Activated CD4-positive, alpha-beta T cell treated with anti-CD3 and anti-CD28 coated beads, Interleukin-2, amount 10 ng/mL, durations not matched to agents 24 days and 14 days (primary cell): Measurements from ENCODE around the gene LHFPL2. TPM values are rescaled to one million over a fixed set of nuclear protein-coding genes. Genes with fewer than 3 reads are reported as not detected.

Experiments used
- DNase-seq: peaks from one replicate; pipeline ENCODE4 v3.0.0; 2022
- H3K27ac Mint-ChIP-seq: one replicate; pipeline ENCODE4 v1.8.0; 2022; ENCODE audit warnings: mild to moderate bottlenecking, mixed read lengths
- H3K27me3 Mint-ChIP-seq: one replicate; pipeline ENCODE4 v1.8.0; 2022; ENCODE audit warnings: mixed read lengths
- H3K36me3 Mint-ChIP-seq: one replicate; pipeline ENCODE4 v1.8.0; 2022; ENCODE audit warnings: low read depth, mild to moderate bottlenecking, mixed read lengths
- H3K4me1 Mint-ChIP-seq: one replicate; pipeline ENCODE4 v1.8.0; 2021; ENCODE audit warnings: mixed read lengths
- H3K4me3 Mint-ChIP-seq: one replicate; pipeline ENCODE4 v1.8.0; 2022; ENCODE audit warnings: mild to moderate bottlenecking, moderate library complexity, mixed read lengths
- H3K9me3 Mint-ChIP-seq: one replicate; pipeline ENCODE4 v1.8.0; 2021; ENCODE audit warnings: mixed read lengths
- intact Hi-C: fragments of 100-400 bp; cut with micrococcal nuclease; formaldehyde crosslinking; loops from one replicate; pipeline ENCODE4 v1.15.1; 2023
- total RNA-seq: library from RNA; stranded (reverse); gene quantifications from 2 replicates; pipeline ENCODE4 v1.2.3, GENCODE V29; 2022

LHFPL2 gene
- total RNA-seq, 1 donor from 2014 or later = 0.30 TPM

- DNase-seq = no peak
- Mint-ChIP-seq H3K36me3 (no peaks in the 10 kb centered on the region), H3K4me3 (no peak overlapping the region), H3K27me3 (peaks cover 35% of the 10 kb centered on the region), H3K9me3 (no peaks in the 10 kb centered on the region), H3K27ac (no peak overlapping the region), H3K4me1 (no peaks in the 10 kb centered on the region)
- intact Hi-C loops = no loop called here
Measured at GRCh38 chr5:78657201-78657600, 8.6 kb upstream of the LHFPL2 start.

DNA sequence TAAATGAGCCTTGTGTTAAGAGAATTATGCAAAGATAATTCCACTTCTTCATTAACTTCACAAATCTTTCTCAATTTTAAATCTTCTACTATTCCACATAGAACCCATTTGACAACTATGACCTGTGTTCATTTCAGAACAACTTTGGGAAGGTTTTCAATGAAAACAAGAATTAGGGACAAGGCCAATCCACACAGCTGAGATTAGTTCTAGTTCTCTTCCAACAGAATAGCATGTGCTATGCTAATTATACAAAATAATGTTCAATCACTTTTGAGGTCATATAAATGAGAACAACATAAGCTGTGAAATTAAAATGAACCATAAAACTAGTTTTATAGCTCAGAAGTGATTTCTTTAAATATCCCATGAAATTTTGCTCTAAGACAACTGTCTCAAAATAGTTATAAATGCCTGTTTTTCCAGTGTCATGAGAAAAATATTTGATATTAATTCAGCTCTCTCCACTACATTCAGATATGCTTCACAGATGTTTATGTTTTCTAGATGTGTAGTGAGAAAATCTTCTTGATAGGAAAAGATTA lies 7.2 kb upstream of the LHFPL2 start:
- Mint-ChIP-seq H3K9me3 (no peaks in the 10 kb centered on the region), H3K27me3 (peaks cover 43% of the 10 kb centered on the region), H3K4me3 (no peak overlapping the region), H3K27ac (no peak overlapping the region), H3K4me1 (no peaks in the 10 kb centered on the region), H3K36me3 (no peaks in the 10 kb centered on the region)
- DNase-seq = no peak
- intact Hi-C loops = no loop called here

DNA sequence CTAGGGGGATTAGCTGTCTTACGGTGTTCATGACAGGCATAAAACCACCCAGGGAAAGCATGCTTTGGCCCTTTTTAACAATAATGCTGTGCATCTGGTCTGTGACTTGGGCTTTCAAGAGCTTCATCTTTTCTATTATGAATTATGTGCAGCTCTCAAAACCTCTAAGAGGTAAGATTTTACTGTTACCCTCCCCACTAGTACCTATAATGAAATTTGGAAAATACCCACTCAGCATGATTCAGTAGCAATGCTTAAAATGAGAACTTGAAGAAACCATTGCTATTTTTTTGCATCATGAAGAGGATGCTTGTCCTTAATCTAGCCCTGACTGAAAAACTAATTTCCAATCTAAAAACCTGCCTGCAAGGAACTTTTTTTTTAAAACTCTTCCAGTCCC lies 5.8 kb upstream of the LHFPL2 start:
- H3K4me3 Mint-ChIP-seq = no peak overlapping the region
- no peaks in the 10 kb centered on the region for H3K36me3 Mint-ChIP-seq
- DNase-seq = no peak
- H3K27ac Mint-ChIP-seq = no peak overlapping the region
- intact Hi-C loops = no loop called here
- peaks cover 45% of the 10 kb centered on the region for H3K27me3 Mint-ChIP-seq
- no peaks in the 10 kb centered on the region for H3K4me1 Mint-ChIP-seq
- H3K9me3 Mint-ChIP-seq = no peaks in the 10 kb centered on the region

- H3K4me1 Mint-ChIP-seq = no peaks in the 10 kb centered on the region
- H3K27me3 Mint-ChIP-seq = peaks cover 42% of the 10 kb centered on the region
- H3K4me3 Mint-ChIP-seq = no peak overlapping the region
- intact Hi-C loops = no loop called here
- no peaks in the 10 kb centered on the region for H3K36me3 Mint-ChIP-seq
- no peak for DNase-seq
- H3K9me3 Mint-ChIP-seq = no peaks in the 10 kb centered on the region
- H3K27ac Mint-ChIP-seq = no peak overlapping the region
Measured at GRCh38 chr5:78653681-78654366, 5.3 kb upstream of the LHFPL2 start.

GRCh38 chr5:78653031-78653430 lies 4.5 kb upstream of the LHFPL2 start:
- H3K36me3 Mint-ChIP-seq = no peaks in the 10 kb centered on the region
- H3K9me3 Mint-ChIP-seq = no peaks in the 10 kb centered on the region
- no peaks in the 10 kb centered on the region for H3K4me1 Mint-ChIP-seq
- peaks cover 40% of the 10 kb centered on the region for H3K27me3 Mint-ChIP-seq
- H3K4me3 Mint-ChIP-seq = no peak overlapping the region
- H3K27ac Mint-ChIP-seq = no peak overlapping the region
- intact Hi-C loops = no loop called here
- DNase-seq = no peak

DNA sequence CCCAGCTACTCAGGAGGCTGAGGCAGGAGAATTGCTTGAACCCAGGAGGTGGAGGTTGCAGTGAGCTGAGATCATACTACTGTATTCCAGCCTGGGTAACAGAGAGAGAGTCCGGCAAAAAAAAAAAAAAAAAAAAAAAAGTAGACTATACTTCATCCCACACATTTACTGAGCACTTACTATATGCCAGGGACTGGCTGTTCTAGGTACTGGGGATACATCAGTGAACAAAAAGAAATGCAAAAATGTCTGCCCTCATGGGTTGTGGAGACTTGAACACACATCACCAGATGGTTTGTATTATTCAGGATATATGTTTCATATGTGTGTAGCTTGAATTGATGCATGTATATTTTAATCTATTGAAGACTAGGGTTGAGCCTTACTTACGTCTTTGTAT lies 2.9 kb upstream of the LHFPL2 start:
- no peak overlapping the region for H3K27ac Mint-ChIP-seq
- no peak for DNase-seq
- no peaks in the 10 kb centered on the region for H3K9me3 Mint-ChIP-seq
- intact Hi-C loops = no loop called here
- H3K36me3 Mint-ChIP-seq = no peaks in the 10 kb centered on the region
- peaks cover 7% of the 10 kb centered on the region for H3K4me1 Mint-ChIP-seq
- H3K27me3 Mint-ChIP-seq = peaks cover 49% of the 10 kb centered on the region
- no peak overlapping the region for H3K4me3 Mint-ChIP-seq

DNA sequence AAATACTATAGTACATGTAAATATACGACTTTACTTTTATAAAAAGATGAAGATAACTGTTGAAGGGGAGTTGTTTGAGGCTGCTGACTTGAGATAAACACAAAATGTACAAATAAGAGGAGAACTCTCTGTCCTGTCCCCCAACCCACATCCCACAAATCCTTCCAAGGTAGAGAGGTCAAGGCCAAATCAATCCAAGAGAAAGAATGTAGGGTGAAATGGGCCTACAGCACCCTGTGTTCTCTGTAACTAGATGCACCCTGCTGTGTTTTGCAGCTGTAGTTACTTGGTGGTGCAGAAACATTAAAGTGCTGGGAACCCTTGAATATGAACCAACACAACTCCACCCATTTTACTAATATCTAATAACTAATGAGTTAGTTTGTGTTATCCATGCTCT lies 2.0 kb upstream of the LHFPL2 start:
- Mint-ChIP-seq H3K36me3 (no peaks in the 10 kb centered on the region), H3K4me1 (peaks cover 7% of the 10 kb centered on the region), H3K27me3 (peaks cover 52% of the 10 kb centered on the region), H3K27ac (no peak overlapping the region), H3K4me3 (no peak overlapping the region), H3K9me3 (no peaks in the 10 kb centered on the region)
- DNase-seq = no peak
- intact Hi-C loops = no loop called here

DNA sequence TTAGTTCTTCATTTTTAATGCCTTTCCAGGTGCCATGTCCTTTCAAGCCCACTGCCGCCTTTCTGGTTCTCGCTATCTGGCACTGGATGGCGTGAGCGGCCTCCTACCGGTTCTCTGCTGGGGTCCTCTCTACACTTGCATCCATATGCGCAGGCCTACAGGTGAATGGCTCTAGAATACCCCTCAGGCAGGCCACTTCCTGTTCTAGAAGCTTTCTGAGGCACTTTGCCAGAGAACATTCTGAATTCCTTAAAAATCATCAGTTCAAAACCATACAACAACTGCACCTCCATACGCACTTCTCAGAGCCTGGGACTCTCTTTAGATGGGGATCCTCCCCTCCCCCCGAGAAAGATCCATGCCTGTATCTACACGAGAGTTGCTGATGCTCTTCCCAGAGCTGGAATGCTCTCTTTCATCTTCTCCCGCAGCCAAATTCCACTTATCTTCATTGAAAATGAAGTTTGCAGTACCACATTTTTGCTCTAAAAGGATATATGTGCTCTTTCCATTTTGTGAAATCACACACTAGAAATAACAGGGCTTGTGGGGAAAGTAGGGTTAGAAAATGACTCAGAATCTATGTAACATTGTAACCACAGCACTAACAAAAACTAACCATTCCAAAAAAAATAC lies 1.4 kb upstream of the LHFPL2 start:
- Mint-ChIP-seq H3K4me1 (peaks cover 7% of the 10 kb centered on the region), H3K27me3 (peaks cover 56% of the 10 kb centered on the region), H3K4me3 (peak overlapping the region; percentile 72), H3K36me3 (no peaks in the 10 kb centered on the region), H3K27ac (no peak overlapping the region), H3K9me3 (no peaks in the 10 kb centered on the region)
- intact Hi-C loops = no loop called here
- no peak for DNase-seq

DNA sequence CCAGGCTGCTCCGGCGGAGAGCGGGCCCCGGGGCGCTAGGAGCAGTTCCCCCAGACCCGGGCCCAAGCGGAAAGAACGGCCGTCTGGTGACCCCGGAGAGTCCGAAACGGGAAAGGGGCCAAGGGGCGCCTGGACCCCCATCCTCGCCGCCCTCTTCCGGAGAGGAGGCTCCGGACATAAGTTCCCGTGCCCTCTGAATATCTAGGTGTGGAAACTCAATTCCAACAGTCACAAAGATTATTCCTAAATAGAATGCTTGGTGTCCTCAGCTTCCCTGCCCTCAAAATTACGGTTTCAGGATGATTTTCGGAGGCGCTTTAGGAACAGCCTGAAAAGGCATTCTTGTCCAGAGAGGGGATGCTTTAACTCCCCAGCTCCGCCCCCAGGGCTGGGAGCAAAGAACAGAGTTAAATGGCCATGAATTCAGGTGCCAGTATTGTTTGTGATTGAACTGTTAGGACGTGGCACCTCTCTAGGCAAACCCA lies 681 bp upstream of the LHFPL2 start:
- Mint-ChIP-seq H3K9me3 (no peaks in the 10 kb centered on the region), H3K4me1 (peaks cover 7% of the 10 kb centered on the region), H3K27me3 (peaks cover 58% of the 10 kb centered on the region), H3K27ac (no peak overlapping the region), H3K4me3 (peak overlapping the region; percentile 72), H3K36me3 (no peaks in the 10 kb centered on the region)
- no peak for DNase-seq
- intact Hi-C loops = no loop called here

DNA sequence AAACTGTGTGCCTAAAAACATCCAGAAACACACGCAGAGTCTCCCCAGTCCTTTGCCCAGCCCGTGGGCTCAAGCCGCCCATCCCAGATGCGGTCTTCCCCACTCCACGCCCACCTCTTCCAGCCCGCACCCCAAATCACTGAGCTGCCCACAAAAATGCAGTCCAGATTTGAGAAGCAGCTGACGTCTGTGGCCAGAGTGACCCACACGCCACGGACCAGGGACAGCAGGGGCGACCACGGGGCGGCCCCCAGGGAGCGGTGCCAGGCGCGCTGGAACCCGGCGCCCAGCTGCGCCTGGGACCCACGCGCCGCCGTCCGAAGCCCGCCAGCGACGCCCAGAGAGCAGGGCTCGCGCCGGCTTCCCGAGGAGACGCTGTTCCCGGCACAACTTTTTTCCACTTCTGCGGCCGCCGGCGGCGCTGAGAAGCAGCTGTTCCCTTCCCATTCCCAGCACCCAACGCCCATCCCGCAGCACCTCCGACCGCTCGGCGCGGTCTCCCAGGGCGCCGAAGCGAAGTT lies 674 bp downstream of the LHFPL2 start:
- Mint-ChIP-seq H3K4me1 (peaks cover 7% of the 10 kb centered on the region), H3K4me3 (peak overlapping the region; percentile 64), H3K27ac (no peak overlapping the region), H3K36me3 (no peaks in the 10 kb centered on the region), H3K27me3 (peaks cover 55% of the 10 kb centered on the region), H3K9me3 (no peaks in the 10 kb centered on the region)
- intact Hi-C loops = no loop called here
- no peak for DNase-seq

DNA sequence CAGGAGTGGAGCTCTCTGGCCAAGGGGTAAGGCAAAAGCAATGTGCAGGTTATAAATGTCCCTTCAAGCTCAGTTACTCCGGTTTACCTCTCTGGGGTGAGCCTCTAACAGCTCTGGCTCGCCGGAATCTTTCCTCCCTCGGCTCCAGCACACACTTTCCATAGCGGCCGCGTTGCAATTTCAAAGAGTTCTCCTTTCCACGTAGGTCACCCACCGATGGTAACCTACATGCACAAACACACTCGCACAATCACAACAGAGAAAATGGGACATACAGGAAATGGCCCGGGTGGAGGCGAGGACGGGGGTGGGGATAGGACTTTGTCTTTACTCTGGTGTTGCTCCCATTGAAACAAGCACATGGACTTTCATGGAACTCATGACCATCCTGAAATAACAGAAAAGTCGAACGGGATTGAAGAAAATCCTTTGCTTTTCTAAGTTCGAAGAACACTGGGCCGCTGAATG lies 1.2 kb downstream of the LHFPL2 start:
- Mint-ChIP-seq H3K27ac (no peak overlapping the region), H3K27me3 (peaks cover 58% of the 10 kb centered on the region)

GRCh38 chr5:78644741-78645300 lies 3.8 kb downstream of the LHFPL2 start:
- H3K36me3 Mint-ChIP-seq = no peaks in the 10 kb centered on the region
- peaks cover 55% of the 10 kb centered on the region for H3K27me3 Mint-ChIP-seq
- H3K27ac Mint-ChIP-seq = no peak overlapping the region
- no peak for DNase-seq
- peaks cover 7% of the 10 kb centered on the region for H3K4me1 Mint-ChIP-seq
- H3K9me3 Mint-ChIP-seq = no peaks in the 10 kb centered on the region
- no peak overlapping the region for H3K4me3 Mint-ChIP-seq
- intact Hi-C loops = no loop called here

More for the DNA sequence above, 1.2 kb downstream of the LHFPL2 start:
- peak; percentile 57 for DNase-seq
- intact Hi-C loops = no loop called here
- H3K9me3 Mint-ChIP-seq = no peaks in the 10 kb centered on the region
- peak overlapping the region; percentile 64 for H3K4me3 Mint-ChIP-seq
- H3K36me3 Mint-ChIP-seq = no peaks in the 10 kb centered on the region
- peaks cover 7% of the 10 kb centered on the region for H3K4me1 Mint-ChIP-seq

GRCh38 chr5:78644129-78644528 lies 4.4 kb downstream of the LHFPL2 start:
- no peak overlapping the region for H3K27ac Mint-ChIP-seq
- no peaks in the 10 kb centered on the region for H3K9me3 Mint-ChIP-seq
- peaks cover 7% of the 10 kb centered on the region for H3K4me1 Mint-ChIP-seq
- intact Hi-C loops = no loop called here
- H3K36me3 Mint-ChIP-seq = no peaks in the 10 kb centered on the region
- peaks cover 56% of the 10 kb centered on the region for H3K27me3 Mint-ChIP-seq
- no peak overlapping the region for H3K4me3 Mint-ChIP-seq
- no peak for DNase-seq

DNA sequence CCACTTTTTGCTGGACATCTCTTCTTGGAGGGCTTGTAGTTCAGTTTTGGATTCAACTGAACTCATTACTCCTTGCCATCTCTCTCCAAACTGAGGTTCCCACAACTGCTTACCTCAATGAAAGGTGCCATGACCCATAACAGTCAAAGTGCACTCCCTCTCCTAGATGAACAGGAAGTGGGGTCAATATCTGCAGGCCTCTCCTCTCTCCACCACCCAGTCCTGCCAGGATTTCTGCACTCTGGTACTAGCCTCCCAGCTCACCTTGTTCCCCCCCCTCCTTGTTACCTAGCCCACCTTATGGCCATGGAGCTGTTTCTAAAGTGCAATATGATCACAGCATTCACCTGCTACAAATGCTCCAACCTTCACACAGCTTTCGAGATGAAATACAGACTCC lies 5.9 kb downstream of the LHFPL2 start:
- no peak for DNase-seq
- Mint-ChIP-seq H3K4me1 (peaks cover 7% of the 10 kb centered on the region), H3K9me3 (no peaks in the 10 kb centered on the region), H3K27ac (no peak overlapping the region), H3K36me3 (no peaks in the 10 kb centered on the region), H3K4me3 (no peak overlapping the region), H3K27me3 (peaks cover 56% of the 10 kb centered on the region)
- intact Hi-C loops = no loop called here
